GM21515 (cell line): ENCODE measurements around the gene GRIK1.

Experiments used
- ATAC-seq: cut with Tn5 transposase; IDR thresholded peaks from one replicate; pipeline ENCODE4 v1.9.1; 2021; ENCODE audit not compliant: unreplicated experiment

Gene GRIK1

GRCh38 chr21:29721221-29721620, 218.6 kb downstream of the GRIK1 start:
- ATAC-seq: no peak

- ATAC-seq: no peak
These were observed 220.3 kb downstream of the GRIK1 start for GRCh38 chr21:29719521-29719920.

- ATAC-seq: no peak
These were observed 221.5 kb downstream of the GRIK1 start for GRCh38 chr21:29718081-29718815.

- ATAC-seq: no peak
These were observed 222.1 kb downstream of the GRIK1 start for GRCh38 chr21:29717659-29718058.

GRCh38 chr21:29716753-29717152, 223.0 kb downstream of the GRIK1 start:
- ATAC-seq: no peak

GRCh38 chr21:29715089-29715488, 224.7 kb downstream of the GRIK1 start:
- no peak for ATAC-seq

GRCh38 chr21:29712818-29713217, 227.0 kb downstream of the GRIK1 start:
- no peak for ATAC-seq

- no peak for ATAC-seq
These were observed 228.6 kb downstream of the GRIK1 start for GRCh38 chr21:29711236-29711635.

- no peak for ATAC-seq
These were observed 229.3 kb downstream of the GRIK1 start for GRCh38 chr21:29710498-29710897.

- ATAC-seq: no peak
These were observed 231.4 kb downstream of the GRIK1 start for GRCh38 chr21:29708401-29708800.

- no peak for ATAC-seq
These were observed 235.1 kb downstream of the GRIK1 start for GRCh38 chr21:29704719-29705118.

GRCh38 chr21:29701676-29702075, 238.1 kb downstream of the GRIK1 start:
- ATAC-seq: no peak

GRCh38 chr21:29697555-29698193, 242.1 kb downstream of the GRIK1 start:
- ATAC-seq: no peak

GRCh38 chr21:29696937-29697336, 242.9 kb downstream of the GRIK1 start:
- no peak for ATAC-seq

GRCh38 chr21:29691616-29692491, 247.9 kb downstream of the GRIK1 start:
- ATAC-seq: no peak

GRCh38 chr21:29689753-29690152, 250.0 kb downstream of the GRIK1 start:
- ATAC-seq: no peak

- no peak for ATAC-seq
These were observed 255.7 kb downstream of the GRIK1 start for GRCh38 chr21:29684106-29684505.

GRCh38 chr21:29682800-29683199, 257.0 kb downstream of the GRIK1 start:
- no peak for ATAC-seq

- no peak for ATAC-seq
These were observed 259.5 kb downstream of the GRIK1 start for GRCh38 chr21:29680273-29680672.

- no peak for ATAC-seq
These were observed 261.2 kb downstream of the GRIK1 start for GRCh38 chr21:29678626-29679025.

GRCh38 chr21:29677326-29677725, 262.5 kb downstream of the GRIK1 start:
- ATAC-seq: no peak

- ATAC-seq: no peak
These were observed 263.4 kb downstream of the GRIK1 start for GRCh38 chr21:29676395-29676794.
